Esophagus squamous epithelium (tissue), 5 donors: ENCODE data around the gene GAGE13. TPM values are rescaled to one million over a fixed set of nuclear protein-coding genes. Genes with fewer than 3 reads are reported as not detected.
"Not testable (repeated sequence)": the region's sequence is repeated elsewhere in the genome, so short reads cannot be mapped to it uniquely, and the experiment has no call there.

Experiments
- DNase-seq: peaks from one replicate; lab custom pipeline; 2025; lab: John Stamatoyannopoulos, UW
- H3K27ac ChIP-seq, 4 donors: fragments of 200-600 bp; sonication (generic); one replicate each; pipeline ENCODE4 v1.5.1; 2016 to 2019; ENCODE audit warnings: mild to moderate bottlenecking in 1 of 4
- H3K27me3 ChIP-seq, 4 donors: fragments of 200-600 bp; sonication (generic); 1 replicate in 3 of 4; 2 replicates in 1 of 4; pipeline versions ENCODE4 v1.5.1 to v1.6.0; 2017 to 2021; ENCODE audit warnings: antibody characterized with exemption in 1 of 4
- H3K36me3 ChIP-seq, 3 donors: fragments of 200-600 bp; sonication (generic); one replicate each; pipeline ENCODE4 v1.5.1; 2016 to 2019
- H3K4me1 ChIP-seq, 3 donors: fragments of 200-600 bp; sonication (generic); one replicate each; pipeline ENCODE4 v1.5.1; 2017 to 2019
- H3K4me3 ChIP-seq, 4 donors: fragments of 200-600 bp; sonication (generic); 1 replicate in 3 of 4; 2 replicates in 1 of 4; pipeline ENCODE4 v1.5.1; 2016 to 2019; ENCODE audit warnings: mild to moderate bottlenecking in 2 of 4, moderate library complexity in 1 of 4
- H3K9me3 ChIP-seq, 3 donors: fragments of 200-600 bp; sonication (generic); one replicate each; pipeline ENCODE4 v1.5.1; 2016 to 2019
- POLR2A ChIP-seq, 4 donors: fragments of 450-650 bp; IDR thresholded peaks; one replicate each; pipeline ENCODE4 v1.6.1; 2017; ENCODE audit warnings: antibody characterized with exemption in 4 of 4, mild to moderate bottlenecking in 4 of 4, moderate library complexity in 3 of 4
- WGBS, 2 donors: methylation state at CpG; one replicate each; pipeline ENCODE4 v1.1.5; 2018; 5-methylcytosine and 5-hydroxymethylcytosine counted together
- intact Hi-C: fragments of 100-400 bp; cut with DNase I; formaldehyde crosslinking; loops from one replicate; pipeline ENCODE4 v1.15.0; 2022
- total RNA-seq, 4 donors: library from RNA; depleted of rRNA; stranded (reverse); fragments of >200 nt; gene quantifications; one replicate each; pipeline ENCODE4 v1.1.0, GENCODE V29; 2016
- TF ChIP-seq, protein P1 (sequence below), 6 experiments: fragments of 450-650 bp in 4 of 6; fragments of 200-600 bp in 2 of 6; sonication (generic) in 2 of 6; IDR thresholded peaks; one replicate each; pipeline ENCODE4 v1.5.1; 2016 to 2019; ENCODE audit warnings: antibody characterized with exemption in 6 of 6, mild to moderate bottlenecking in 4 of 6, moderate library complexity in 4 of 6
- donor health status: DM: yes; HTN: yes; CAD: no.

GAGE13 gene
- total RNA-seq, 4 donors from 2014 or later: not detected

DNA sequence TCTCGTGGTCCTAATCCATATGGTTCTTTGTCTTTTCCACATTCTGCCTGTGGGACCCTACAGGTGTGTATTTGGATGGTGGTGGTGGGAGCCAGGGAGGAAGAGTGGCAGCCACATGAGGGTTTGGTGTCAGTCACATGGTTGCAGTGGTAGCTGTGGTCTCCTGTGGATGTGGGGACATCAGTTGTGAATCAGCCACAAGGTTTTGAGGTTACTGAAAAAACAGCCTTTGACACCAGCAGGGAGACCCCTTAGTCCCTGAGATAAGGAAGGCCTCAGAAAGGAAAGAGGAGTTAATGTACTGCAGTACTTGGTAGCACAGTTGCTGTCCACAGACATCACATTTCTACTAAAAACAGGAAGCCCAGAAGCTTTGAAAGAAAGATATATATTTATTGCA, 43.7 kb upstream of the GAGE13 start:
- TF ChIP-seq POLR2A (IDR thresholded peaks at IDR 0.05): no peak
- TF ChIP-seq, protein P1, sequence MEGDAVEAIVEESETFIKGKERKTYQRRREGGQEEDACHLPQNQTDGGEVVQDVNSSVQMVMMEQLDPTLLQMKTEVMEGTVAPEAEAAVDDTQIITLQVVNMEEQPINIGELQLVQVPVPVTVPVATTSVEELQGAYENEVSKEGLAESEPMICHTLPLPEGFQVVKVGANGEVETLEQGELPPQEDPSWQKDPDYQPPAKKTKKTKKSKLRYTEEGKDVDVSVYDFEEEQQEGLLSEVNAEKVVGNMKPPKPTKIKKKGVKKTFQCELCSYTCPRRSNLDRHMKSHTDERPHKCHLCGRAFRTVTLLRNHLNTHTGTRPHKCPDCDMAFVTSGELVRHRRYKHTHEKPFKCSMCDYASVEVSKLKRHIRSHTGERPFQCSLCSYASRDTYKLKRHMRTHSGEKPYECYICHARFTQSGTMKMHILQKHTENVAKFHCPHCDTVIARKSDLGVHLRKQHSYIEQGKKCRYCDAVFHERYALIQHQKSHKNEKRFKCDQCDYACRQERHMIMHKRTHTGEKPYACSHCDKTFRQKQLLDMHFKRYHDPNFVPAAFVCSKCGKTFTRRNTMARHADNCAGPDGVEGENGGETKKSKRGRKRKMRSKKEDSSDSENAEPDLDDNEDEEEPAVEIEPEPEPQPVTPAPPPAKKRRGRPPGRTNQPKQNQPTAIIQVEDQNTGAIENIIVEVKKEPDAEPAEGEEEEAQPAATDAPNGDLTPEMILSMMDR (IDR thresholded peaks at IDR 0.05): no peak
- intact Hi-C loops: no loop called here
- H3K27me3 ChIP-seq: no peaks in the 10 kb centered on the region
- H3K27ac ChIP-seq: no peak overlapping the region
- H3K36me3 ChIP-seq: peaks cover 0 to 13% (median 0%) of the 10 kb centered on the region in 3 donors
- DNase-seq: no peak
- WGBS, 2 donors: 71% methylated on average over 1 of the region's 1 CpG; no CpG with 5 or more reads in 1 of the 2 donors
- no peak overlapping the region for H3K4me3 ChIP-seq
- H3K4me1 ChIP-seq: peaks cover 0 to 5% (median 0%) of the 10 kb centered on the region in 3 donors
- no peaks in the 10 kb centered on the region for H3K9me3 ChIP-seq

DNA sequence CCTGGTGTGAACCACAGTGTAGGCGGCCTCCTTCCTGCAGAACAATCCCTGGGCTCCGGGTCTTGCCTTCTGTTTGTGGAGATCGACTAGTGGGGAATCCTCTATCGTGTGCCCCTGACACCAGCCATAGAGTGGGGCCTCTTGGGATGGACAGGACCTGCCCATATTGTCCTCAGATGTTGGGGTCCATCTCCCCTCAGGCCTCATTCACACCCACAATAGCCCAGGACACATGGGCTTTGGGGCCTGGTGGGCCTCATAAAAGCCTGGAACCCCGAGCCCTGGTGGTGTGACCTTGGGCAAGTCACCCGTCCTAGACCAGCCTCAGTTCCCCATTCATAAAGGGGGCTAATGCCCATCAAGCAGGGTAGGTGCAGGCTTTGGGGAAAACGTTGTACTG, 41.2 kb upstream of the GAGE13 start:
- H3K4me3 ChIP-seq: no peak overlapping the region
- no peak for TF ChIP-seq POLR2A (IDR thresholded peaks at IDR 0.05)
- TF ChIP-seq, protein P1 (IDR thresholded peaks at IDR 0.05): no peak
- intact Hi-C loops: loop anchor here (10.0 kb wide), 1 partner anchor 465 kb away; no protein-coding TSS in a partner anchor
- peaks cover 0 to 5% (median 0%) of the 10 kb centered on the region in 3 donors for H3K4me1 ChIP-seq
- peaks cover 0 to 13% (median 0%) of the 10 kb centered on the region in 3 donors for H3K36me3 ChIP-seq
- no peak overlapping the region for H3K27ac ChIP-seq
- no peak for DNase-seq
- H3K9me3 ChIP-seq: no peaks in the 10 kb centered on the region
- WGBS, 2 donors: 64% methylated on average over 4 of the region's 7 CpGs; no CpG with 5 or more reads in 1 of the 2 donors
- H3K27me3 ChIP-seq: no peaks in the 10 kb centered on the region

DNA sequence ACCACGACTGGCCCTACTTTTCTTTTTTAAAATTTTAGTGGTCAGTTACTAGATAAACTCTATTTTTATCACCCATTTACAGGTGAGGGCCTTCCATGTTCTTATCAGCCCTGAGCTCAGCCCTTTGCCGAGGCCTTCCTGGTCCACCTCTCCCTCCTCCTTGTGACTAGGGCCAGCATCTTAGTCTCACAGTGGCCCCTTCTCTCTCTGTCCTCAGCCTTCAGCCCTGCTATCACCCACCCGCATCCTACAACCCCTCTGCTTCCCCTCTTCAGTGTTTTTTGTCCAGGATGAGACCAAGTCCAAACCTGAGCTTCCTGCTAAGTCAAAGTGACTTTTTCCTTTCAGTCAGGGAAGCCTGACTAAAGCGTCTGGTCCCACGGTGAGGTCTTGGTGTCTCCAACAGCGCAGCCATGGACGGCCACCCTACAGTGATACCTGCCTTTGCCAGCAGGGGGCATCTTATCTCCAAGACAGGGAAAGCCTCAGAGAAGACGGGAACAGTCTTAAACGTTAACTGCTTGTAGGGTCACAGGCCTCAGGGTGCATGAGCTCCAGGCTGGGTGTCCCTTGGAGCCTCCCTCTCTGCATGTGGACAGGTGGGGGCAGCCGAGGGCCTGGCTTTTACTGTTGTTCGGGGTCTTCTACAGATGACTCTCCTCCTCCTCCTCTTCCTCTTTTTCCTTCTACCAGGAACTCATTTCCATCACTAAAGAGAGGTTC, 39.6 kb upstream of the GAGE13 start:
- no peak overlapping the region for H3K4me3 ChIP-seq
- DNase-seq: no peak
- 19 to 37% methylated on average over 6 to 7 of the region's 11 CpGs for WGBS, 2 donors
- no peaks in the 10 kb centered on the region for H3K27me3 ChIP-seq
- intact Hi-C loops: loop anchor here (10.0 kb wide), 1 partner anchor 463 kb away; no protein-coding TSS in a partner anchor
- no peaks in the 10 kb centered on the region for H3K9me3 ChIP-seq
- H3K36me3 ChIP-seq: no peaks in the 10 kb centered on the region
- TF ChIP-seq POLR2A (IDR thresholded peaks at IDR 0.05): no peak
- TF ChIP-seq, protein P1 (IDR thresholded peaks at IDR 0.05): peak; percentile 35 to 65 (median 59)
- no peak overlapping the region for H3K27ac ChIP-seq
- H3K4me1 ChIP-seq: peaks cover 0 to 5% (median 0%) of the 10 kb centered on the region in 3 donors

DNA sequence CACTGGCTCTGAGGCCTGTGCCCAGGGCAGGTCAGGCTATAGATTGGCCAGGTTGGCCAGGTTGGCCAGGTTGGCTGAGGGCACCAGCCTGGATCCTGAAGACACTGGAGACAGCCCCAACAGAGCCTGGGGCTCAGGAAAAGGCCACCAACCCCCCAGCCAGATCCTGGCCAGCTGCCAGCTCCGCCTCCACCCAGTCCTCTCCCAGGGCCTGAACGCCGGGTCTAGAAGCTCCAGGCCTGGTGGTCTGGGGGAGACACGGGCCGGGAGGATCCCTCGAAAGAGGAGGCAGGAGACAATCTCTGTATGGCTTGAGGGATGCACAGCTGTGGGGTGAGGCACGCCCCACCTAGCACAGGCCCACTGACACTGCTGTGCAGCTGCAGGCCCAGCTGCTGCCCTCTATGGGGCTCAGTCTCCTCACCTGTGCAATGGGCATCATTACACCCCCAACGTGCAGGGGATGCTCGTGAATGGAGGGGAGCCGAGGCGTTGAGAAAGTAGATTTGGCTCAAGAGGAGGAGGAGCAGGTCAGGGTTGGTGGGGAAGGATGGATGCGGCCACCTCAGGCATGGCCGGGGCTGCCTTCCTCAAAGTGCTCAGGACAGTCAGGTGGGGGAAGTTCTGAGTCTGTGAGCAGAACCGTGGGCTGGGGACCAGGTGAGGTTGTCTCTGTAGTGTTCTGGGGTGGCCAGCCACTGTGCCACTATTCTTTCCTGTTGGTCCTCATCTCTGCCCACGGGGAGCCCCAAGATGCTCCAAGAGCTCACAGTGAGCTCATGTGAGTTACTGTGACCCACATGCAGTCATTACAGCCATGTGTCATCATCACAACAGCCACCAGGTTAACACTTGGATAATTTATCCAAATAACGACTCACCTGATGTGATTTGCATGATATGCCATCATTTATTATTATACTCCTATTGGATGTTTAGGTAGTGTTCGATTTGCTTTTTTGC, 38.7 kb upstream of the GAGE13 start:
- no peak overlapping the region for H3K4me3 ChIP-seq
- H3K9me3 ChIP-seq: no peaks in the 10 kb centered on the region
- intact Hi-C loops: loop anchor here (10.0 kb wide), 1 partner anchor 462 kb away; no protein-coding TSS in a partner anchor
- no peaks in the 10 kb centered on the region for H3K36me3 ChIP-seq
- no peak overlapping the region for H3K27ac ChIP-seq
- TF ChIP-seq, protein P1 (IDR thresholded peaks at IDR 0.05): no peak
- no peak for TF ChIP-seq POLR2A (IDR thresholded peaks at IDR 0.05)
- peaks cover 0 to 5% (median 0%) of the 10 kb centered on the region in 3 donors for H3K4me1 ChIP-seq
- 57 to 69% methylated on average over 2 to 9 of the region's 17 CpGs for WGBS, 2 donors
- DNase-seq: no peak
- no peaks in the 10 kb centered on the region for H3K27me3 ChIP-seq

DNA sequence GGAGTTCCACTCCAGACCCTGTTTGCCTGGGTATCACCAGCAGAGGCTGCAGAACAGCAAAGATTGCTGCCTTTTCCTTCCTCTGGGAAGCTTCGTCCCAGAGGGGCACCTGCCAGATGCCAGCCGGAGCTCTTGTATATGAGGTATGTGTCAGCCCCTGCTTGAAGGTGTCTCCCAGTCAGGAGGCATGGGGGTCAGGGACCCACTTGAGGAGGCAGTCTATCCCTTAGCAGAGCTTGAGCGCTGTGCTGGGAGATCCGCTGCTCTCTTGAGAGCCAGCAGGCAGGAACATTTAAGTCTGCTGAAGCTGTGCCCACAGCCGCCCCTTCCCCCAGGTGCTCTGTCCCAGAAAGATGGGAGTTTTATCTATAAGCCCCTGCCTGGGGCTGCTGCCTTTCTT, 32.1 kb upstream of the GAGE13 start:
- H3K4me3 ChIP-seq, DNase-seq, H3K27me3 ChIP-seq, H3K27ac ChIP-seq, H3K9me3 ChIP-seq, H3K4me1 ChIP-seq, H3K36me3 ChIP-seq: not testable (repeated sequence)
- intact Hi-C loops: loop anchor here (10.0 kb wide), 1 partner anchor 456 kb away; no protein-coding TSS in a partner anchor
- WGBS, 2 donors: no CpG with 5 or more reads among the region's 5 CpGs
